HG02610 (cell line): ENCODE measurements around the gene CTXN1.
"Not testable (repeated sequence)": the region's sequence is repeated elsewhere in the genome, so short reads cannot be mapped to it uniquely, and the experiment has no call there.

Experiments
- ATAC-seq: cut with Tn5 transposase; IDR thresholded peaks from one replicate; pipeline ENCODE4 v1.9.1; 2021; ENCODE audit warnings: mild to moderate bottlenecking, moderate library complexity; ENCODE audit not compliant: unreplicated experiment

Gene CTXN1

GRCh38 chr19:7926727-7927604 lies 1.0 kb upstream of the CTXN1 start:
- no peak for ATAC-seq

GRCh38 chr19:7925171-7925851 lies 624 bp downstream of the CTXN1 start:
- ATAC-seq = no peak

- ATAC-seq = no peak
Measured at GRCh38 chr19:7924651-7925170, 1.2 kb downstream of the CTXN1 start.

- ATAC-seq = no peak
Measured at GRCh38 chr19:7924241-7924640, 1.7 kb downstream of the CTXN1 start.

GRCh38 chr19:7923295-7924191 lies 2.4 kb downstream of the CTXN1 start:
- ATAC-seq = no peak

- ATAC-seq = no peak
Measured at GRCh38 chr19:7922836-7923195, 3.1 kb downstream of the CTXN1 start.

- no peak for ATAC-seq
Measured at GRCh38 chr19:7921967-7922835, 3.7 kb downstream of the CTXN1 start.

GRCh38 chr19:7921302-7921966 lies 4.5 kb downstream of the CTXN1 start:
- ATAC-seq = no peak

- ATAC-seq = peak; percentile 40
Measured at GRCh38 chr19:7920519-7921301, 5.2 kb downstream of the CTXN1 start.

GRCh38 chr19:7919610-7920518 lies 6.1 kb downstream of the CTXN1 start, which contains the start of gene SNAPC2:
Gene SNAPC2 (plus strand): TSS chr19:7920338. CDS start chr19:7920367, 29 bp downstream.
- ATAC-seq = peak; percentile 49

GRCh38 chr19:7918615-7919421 lies 7.1 kb downstream of the CTXN1 start:
- no peak for ATAC-seq

- not testable (repeated sequence) for ATAC-seq
Measured at GRCh38 chr19:7918062-7918614, 7.8 kb downstream of the CTXN1 start.

GRCh38 chr19:7917267-7918061 lies 8.5 kb downstream of the CTXN1 start:
- no peak for ATAC-seq

GRCh38 chr19:7916955-7917266 lies 9.0 kb downstream of the CTXN1 start:
- ATAC-seq = no peak

GRCh38 chr19:7916103-7916954 lies 9.6 kb downstream of the CTXN1 start:
- ATAC-seq = no peak
